Measurements from ENCODE around the gene RARB.

RARB gene

GRCh38 chr3:25444273-25444672 is 16.2 kb downstream of the RARB start:
- no peaks in the 10 kb centered on the region for H3K9me3 ChIP-seq
- H3K36me3 ChIP-seq (replicated peaks): no peaks in the 10 kb centered on the region
- H3K27me3 ChIP-seq (ENCODE audit: low read depth): no peaks in the 10 kb centered on the region
- no peak overlapping the region for H3K4me3 ChIP-seq
- in situ Hi-C loops (cut with MboI; ENCODE audit: low sequenced_read_pairs): no loop called here
- H3K4me1 ChIP-seq: peaks cover 3% of the 10 kb centered on the region; the same call in 1 of the 2 replicates
- no peak for DNase-seq (ENCODE audit: low spot score in 2 of 2)

DNA sequence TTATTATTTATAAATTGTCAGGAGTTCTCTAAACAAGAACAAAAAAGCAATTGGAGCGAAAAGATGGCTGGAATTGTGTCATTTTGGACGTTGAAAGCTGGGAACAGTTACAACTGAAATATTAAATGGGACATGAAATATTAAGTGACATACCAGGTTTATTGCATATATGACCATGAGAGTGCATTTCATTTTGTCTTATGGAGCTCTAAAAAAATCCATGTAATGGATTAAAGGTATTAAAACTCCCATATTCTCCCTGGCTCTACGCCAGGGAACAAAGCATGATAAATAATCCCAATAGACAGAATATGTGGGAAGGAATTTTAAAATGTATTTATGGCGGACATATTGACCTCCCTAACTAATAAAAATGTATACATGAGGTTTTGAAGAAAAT is 17.7 kb downstream of the RARB start:
- Histone ChIP-seq H3K27me3 (ENCODE audit: low read depth) (no peaks in the 10 kb centered on the region), H3K4me1 (peaks cover 3% of the 10 kb centered on the region; the same call in 1 of the 2 replicates), H3K9me3 (no peaks in the 10 kb centered on the region), H3K4me3 (no peak overlapping the region), H3K36me3 (replicated peaks) (no peaks in the 10 kb centered on the region)
- no peak for DNase-seq (ENCODE audit: low spot score in 2 of 2)
- in situ Hi-C loops (cut with MboI; ENCODE audit: low sequenced_read_pairs): no loop called here

GRCh38 chr3:25447285-25447684 is 19.2 kb downstream of the RARB start:
- H3K4me1 ChIP-seq: peaks cover 3% of the 10 kb centered on the region; the same call in 1 of the 2 replicates
- no peaks in the 10 kb centered on the region for H3K36me3 ChIP-seq (replicated peaks)
- no peaks in the 10 kb centered on the region for H3K27me3 ChIP-seq (ENCODE audit: low read depth)
- H3K4me3 ChIP-seq: no peak overlapping the region
- no peak for DNase-seq (ENCODE audit: low spot score in 2 of 2)
- H3K9me3 ChIP-seq: no peaks in the 10 kb centered on the region
- in situ Hi-C loops (cut with MboI; ENCODE audit: low sequenced_read_pairs): no loop called here

DNA sequence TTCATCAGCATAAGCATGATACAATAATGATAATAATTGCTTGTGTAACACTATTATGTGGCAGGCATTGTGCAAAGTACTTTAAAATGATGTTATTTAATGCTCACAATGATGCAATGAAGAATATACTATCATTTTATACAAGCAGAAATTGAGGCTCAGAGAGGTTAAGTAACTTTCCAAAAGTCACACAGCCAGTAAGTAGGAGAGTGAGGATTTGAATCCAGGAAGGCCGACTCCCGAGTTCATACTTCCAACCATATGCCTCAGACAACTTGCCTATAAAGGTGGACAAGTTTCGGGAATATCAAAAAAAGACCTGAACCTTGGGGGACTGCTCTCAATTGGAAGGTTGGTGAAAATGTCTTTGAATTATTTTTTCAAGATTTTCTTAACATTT is 19.9 kb downstream of the RARB start:
- H3K27me3 ChIP-seq (ENCODE audit: low read depth): no peaks in the 10 kb centered on the region
- no peak for DNase-seq (ENCODE audit: low spot score in 2 of 2)
- no peak overlapping the region for H3K4me3 ChIP-seq
- no peaks in the 10 kb centered on the region for H3K36me3 ChIP-seq (replicated peaks)
- H3K4me1 ChIP-seq: peaks cover 3% of the 10 kb centered on the region; the same call in 1 of the 2 replicates
- in situ Hi-C loops (cut with MboI; ENCODE audit: low sequenced_read_pairs): no loop called here
- H3K9me3 ChIP-seq: no peaks in the 10 kb centered on the region

DNA sequence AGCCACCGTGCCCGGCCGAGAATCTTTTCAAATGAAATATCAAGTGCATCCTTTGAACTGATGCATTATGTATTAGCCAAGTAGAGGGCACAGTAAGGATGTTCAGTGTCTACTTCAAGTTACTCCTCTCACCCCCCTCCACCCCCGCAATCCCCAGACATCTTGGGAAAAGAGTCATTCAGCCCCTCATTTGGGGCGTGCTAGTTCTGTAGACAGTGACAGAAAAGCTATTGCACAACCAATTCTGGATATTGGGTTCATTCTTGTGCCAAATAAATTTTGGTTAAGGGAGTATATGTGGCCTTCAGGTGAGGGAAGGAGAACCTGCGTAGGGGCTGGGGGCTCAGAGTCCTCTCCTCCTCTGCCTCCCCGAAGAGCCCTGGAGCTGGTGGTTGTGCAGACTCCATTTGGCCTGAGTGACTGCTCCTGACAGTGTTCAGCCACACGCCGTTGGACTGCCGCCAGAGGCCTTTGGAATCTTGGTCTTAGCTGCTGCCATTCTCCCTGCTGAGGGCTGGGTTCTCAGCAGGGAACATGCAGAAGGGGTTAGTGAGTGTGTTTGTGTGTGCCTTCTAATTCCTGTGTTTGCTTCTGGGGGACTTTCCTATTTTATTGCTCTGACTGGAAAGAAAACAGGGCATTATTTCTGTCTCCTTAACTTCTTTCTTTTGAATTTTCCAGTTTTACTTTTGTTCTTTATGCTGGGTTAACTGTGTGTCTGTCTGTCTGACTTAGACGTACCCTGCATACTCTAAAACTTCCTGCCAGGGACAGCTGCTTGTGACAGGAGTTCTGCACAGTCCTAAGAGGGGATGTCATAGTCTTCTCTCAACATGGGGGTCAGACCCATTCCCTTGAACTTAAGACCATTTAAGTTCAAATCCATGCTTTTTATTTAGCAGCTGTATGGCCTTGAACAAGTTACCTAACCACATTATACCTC is 21.0 kb downstream of the RARB start:
- peak; percentile 52 to 81 for DNase-seq (ENCODE audit: low spot score in 2 of 2)
- Histone ChIP-seq H3K36me3 (replicated peaks) (no peaks in the 10 kb centered on the region), H3K27me3 (ENCODE audit: low read depth) (no peaks in the 10 kb centered on the region), H3K9me3 (no peaks in the 10 kb centered on the region), H3K4me3 (no peak overlapping the region), H3K4me1 (peaks cover 6% of the 10 kb centered on the region; the same call in 1 of the 2 replicates)
- in situ Hi-C loops (cut with MboI; ENCODE audit: low sequenced_read_pairs): no loop called here

DNA sequence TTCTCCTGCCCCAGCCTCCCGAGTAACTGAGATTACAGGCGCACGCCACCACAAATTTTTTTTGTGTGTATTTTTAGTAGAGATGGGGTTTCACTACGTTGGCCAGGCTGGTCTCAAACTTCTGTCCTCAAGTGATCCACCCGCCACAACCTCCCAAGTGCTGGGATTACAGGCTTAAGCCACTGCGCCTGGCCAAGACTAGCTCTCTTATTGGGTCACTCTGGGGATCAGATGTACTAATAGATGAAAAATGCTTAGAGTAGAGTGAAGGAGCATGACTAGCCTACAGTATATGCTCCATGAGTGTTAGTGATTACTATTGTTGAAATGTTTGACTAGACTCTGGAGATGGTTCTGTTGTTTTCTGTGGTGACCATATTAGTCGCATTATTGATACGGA is 21.8 kb downstream of the RARB start:
- no peak for DNase-seq (ENCODE audit: low spot score in 2 of 2)
- in situ Hi-C loops (cut with MboI; ENCODE audit: low sequenced_read_pairs): no loop called here

GRCh38 chr3:25452192-25452591 is 24.1 kb downstream of the RARB start:
- no peaks in the 10 kb centered on the region for H3K9me3 ChIP-seq
- H3K4me1 ChIP-seq: peaks cover 26% of the 10 kb centered on the region
- H3K4me3 ChIP-seq: no peak overlapping the region
- DNase-seq (ENCODE audit: low spot score in 2 of 2): no peak
- no peaks in the 10 kb centered on the region for H3K36me3 ChIP-seq (replicated peaks)
- no peaks in the 10 kb centered on the region for H3K27me3 ChIP-seq (ENCODE audit: low read depth)
- in situ Hi-C loops (cut with MboI; ENCODE audit: low sequenced_read_pairs): no loop called here

More for the DNA sequence above, 21.8 kb downstream of the RARB start:
- Histone ChIP-seq H3K9me3 (no peaks in the 10 kb centered on the region), H3K4me3 (no peak overlapping the region), H3K27me3 (ENCODE audit: low read depth) (no peaks in the 10 kb centered on the region), H3K36me3 (replicated peaks) (no peaks in the 10 kb centered on the region), H3K4me1 (peaks cover 12% of the 10 kb centered on the region)

- in situ Hi-C loops (cut with MboI; ENCODE audit: low sequenced_read_pairs): no loop called here
- Histone ChIP-seq H3K4me1 (peaks cover 26% of the 10 kb centered on the region), H3K36me3 (replicated peaks) (no peaks in the 10 kb centered on the region), H3K27me3 (ENCODE audit: low read depth) (no peaks in the 10 kb centered on the region), H3K9me3 (no peaks in the 10 kb centered on the region), H3K4me3 (no peak overlapping the region)
- DNase-seq (ENCODE audit: low spot score in 2 of 2): no peak
These were observed 24.7 kb downstream of the RARB start for GRCh38 chr3:25452740-25453139.

DNA sequence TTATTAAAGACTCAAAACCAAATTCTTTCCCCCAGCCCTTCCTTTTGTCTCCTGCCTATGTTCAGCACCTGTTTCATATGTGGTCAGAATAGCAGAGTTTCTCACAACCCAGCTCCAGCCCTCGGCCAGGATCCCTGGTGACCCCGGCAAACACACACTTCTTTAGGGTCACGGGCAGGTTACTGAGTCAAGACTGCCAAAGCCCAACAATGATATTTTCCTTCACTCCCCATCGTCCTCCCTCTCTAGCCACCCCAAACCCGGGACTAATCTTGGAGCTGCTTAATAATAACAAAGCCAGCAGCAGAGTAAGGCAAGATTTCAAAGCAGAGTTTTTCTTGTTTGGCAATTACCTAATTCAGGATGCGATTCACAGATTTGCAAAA is 25.5 kb downstream of the RARB start:
- H3K9me3 ChIP-seq: no peaks in the 10 kb centered on the region
- no peaks in the 10 kb centered on the region for H3K27me3 ChIP-seq (ENCODE audit: low read depth)
- in situ Hi-C loops (cut with MboI; ENCODE audit: low sequenced_read_pairs): no loop called here
- no peaks in the 10 kb centered on the region for H3K36me3 ChIP-seq (replicated peaks)
- peaks cover 26% of the 10 kb centered on the region for H3K4me1 ChIP-seq
- no peak for DNase-seq (ENCODE audit: low spot score in 2 of 2)
- H3K4me3 ChIP-seq: no peak overlapping the region

DNA sequence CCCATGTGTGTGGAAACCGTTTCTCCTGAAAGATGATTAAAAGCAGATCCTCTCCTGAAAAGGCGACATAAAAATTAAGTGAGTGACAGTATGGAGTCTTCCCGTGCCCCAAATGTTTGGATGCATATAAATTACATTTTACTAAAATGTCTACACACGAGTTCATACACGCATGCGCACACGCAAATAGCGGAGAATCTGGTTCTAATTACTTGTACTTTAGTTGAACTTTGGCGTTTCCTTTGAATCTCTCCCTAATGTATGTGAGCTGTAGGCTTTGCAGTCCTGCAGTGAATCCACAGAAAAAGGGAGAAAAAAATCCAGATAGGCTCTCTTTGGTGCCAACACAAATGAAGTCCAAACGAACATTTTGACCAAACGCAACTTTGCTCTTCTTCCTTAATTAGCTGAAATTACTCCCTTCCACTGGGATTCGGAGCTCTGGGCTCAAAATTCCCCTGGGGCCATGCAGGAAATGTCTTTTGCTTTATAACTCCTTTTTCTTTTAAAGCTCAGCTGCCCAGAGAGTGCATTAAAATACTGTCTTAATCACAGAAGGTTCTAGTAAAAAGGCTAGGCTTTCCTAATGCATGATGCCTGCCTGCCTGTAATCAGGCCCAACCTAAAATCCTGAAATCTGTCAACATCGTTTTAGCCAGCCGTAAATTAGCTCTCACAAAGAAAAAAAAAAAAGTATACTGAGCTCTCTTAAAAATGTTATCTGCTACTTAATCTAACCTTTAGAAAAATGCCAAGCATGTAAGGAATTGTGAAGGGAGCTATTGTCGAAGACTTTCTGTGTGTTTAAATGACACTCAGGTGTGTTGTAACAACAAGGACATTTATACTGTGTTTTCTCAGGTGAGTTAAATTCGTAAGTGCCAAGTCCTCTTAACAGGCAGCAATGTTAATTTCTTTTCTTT is 26.2 kb downstream of the RARB start:
- peak; percentile 59 to 80 for DNase-seq (ENCODE audit: low spot score in 2 of 2)
- Histone ChIP-seq H3K9me3 (no peaks in the 10 kb centered on the region), H3K4me3 (no peak overlapping the region), H3K27me3 (ENCODE audit: low read depth) (no peaks in the 10 kb centered on the region), H3K36me3 (replicated peaks) (no peaks in the 10 kb centered on the region), H3K4me1 (peaks cover 22% of the 10 kb centered on the region)
- in situ Hi-C loops (cut with MboI; ENCODE audit: low sequenced_read_pairs): no loop called here

GRCh38 chr3:25455441-25456132 is 27.5 kb downstream of the RARB start:
- no peak overlapping the region for H3K4me3 ChIP-seq
- H3K9me3 ChIP-seq: no peaks in the 10 kb centered on the region
- no peak for DNase-seq (ENCODE audit: low spot score in 2 of 2)
- no peaks in the 10 kb centered on the region for H3K27me3 ChIP-seq (ENCODE audit: low read depth)
- H3K36me3 ChIP-seq (replicated peaks): no peaks in the 10 kb centered on the region
- in situ Hi-C loops (cut with MboI; ENCODE audit: low sequenced_read_pairs): no loop called here
- H3K4me1 ChIP-seq: peaks cover 22% of the 10 kb centered on the region

DNA sequence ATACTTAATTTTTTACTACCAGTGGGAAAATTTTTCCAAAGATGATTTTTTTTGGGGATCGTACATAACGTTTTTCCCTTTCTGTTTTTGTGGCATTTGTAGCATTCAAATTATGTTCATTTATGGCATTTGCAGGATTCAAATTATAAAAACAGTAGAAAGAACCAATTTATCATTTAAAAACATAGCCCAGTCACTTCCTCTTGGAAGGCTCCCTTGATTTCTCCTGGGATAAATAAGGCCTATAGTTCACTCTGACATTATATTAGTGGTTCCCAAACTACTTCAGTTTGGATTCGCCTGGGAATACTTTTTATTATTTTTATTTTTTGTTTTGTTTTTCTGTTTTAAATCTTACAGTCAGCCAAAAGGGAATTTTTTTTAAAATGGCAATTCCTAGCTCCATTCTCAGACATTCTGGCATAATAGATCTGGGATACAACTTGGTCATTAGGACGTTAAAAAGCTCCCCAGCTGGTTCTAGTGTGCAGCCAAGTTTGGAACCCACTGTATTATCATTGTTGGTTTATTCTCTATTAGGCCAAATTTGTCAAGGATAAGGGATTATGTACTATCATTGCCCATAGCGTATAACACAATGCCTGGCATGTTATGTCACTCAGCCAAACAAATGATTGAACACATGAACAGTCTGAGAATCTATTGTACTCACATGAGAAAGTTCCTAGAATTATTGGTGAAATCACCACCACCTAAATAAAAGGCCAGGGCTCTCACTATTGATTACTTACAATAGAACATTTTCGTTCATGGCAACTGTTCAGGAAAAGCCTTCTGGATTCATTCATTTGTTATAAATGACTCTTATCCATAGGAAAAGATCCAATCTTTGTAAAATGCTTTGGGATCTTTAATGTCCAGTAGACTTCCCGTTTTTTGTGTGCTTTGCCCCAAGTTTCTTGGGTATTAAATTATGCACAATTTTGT is 28.9 kb downstream of the RARB start:
- Histone ChIP-seq H3K4me1 (peaks cover 22% of the 10 kb centered on the region), H3K36me3 (replicated peaks) (no peaks in the 10 kb centered on the region), H3K4me3 (no peak overlapping the region), H3K9me3 (no peaks in the 10 kb centered on the region), H3K27me3 (ENCODE audit: low read depth) (no peaks in the 10 kb centered on the region)
- in situ Hi-C loops (cut with MboI; ENCODE audit: low sequenced_read_pairs): no loop called here
- DNase-seq (ENCODE audit: low spot score in 2 of 2): no peak

All from HAP-1 (cell line).